Neural crest cell (in vitro differentiated cells): Measurements from ENCODE around the gene PARVB. TPM values are rescaled to one million over a fixed set of nuclear protein-coding genes. Genes with fewer than 3 reads are reported as not detected.

Source experiments
- DNase-seq: peaks from one replicate; pipeline ENCODE4 v3.0.0; 2021; ENCODE audit warnings: low read depth, mixed read lengths, low spot score
- H3K27ac Mint-ChIP-seq: one replicate; pipeline ENCODE4 v1.8.0; 2021; ENCODE audit warnings: mild to moderate bottlenecking, mixed read lengths; ENCODE audit not compliant: unreplicated experiment
- H3K27me3 Mint-ChIP-seq: 2 replicates; pipeline ENCODE4 v1.8.0; 2021; ENCODE audit warnings: low read depth, mild to moderate bottlenecking, mixed read lengths
- H3K36me3 Mint-ChIP-seq: 2 replicates; pipeline ENCODE4 v1.8.0; 2021; ENCODE audit warnings: low read depth, mild to moderate bottlenecking, mixed read lengths
- H3K4me1 Mint-ChIP-seq: 2 replicates; pipeline ENCODE4 v1.8.0; 2021; ENCODE audit warnings: mixed read lengths
- H3K4me3 Mint-ChIP-seq: one replicate; pipeline ENCODE4 v1.8.0; 2021; ENCODE audit warnings: mild to moderate bottlenecking, mixed read lengths
- H3K9me3 Mint-ChIP-seq: 2 replicates; pipeline ENCODE4 v1.8.0; 2021; ENCODE audit warnings: mixed read lengths
- total RNA-seq: library from RNA; stranded (reverse); gene quantifications from 2 replicates; pipeline ENCODE4 v1.2.1, GENCODE V29; 2021
- TF ChIP-seq, protein P1 (sequence below): fragments of 200-600 bp; sonication (generic); conservative IDR thresholded peaks from 2 replicates; pipeline ENCODE4 v1.5.0; 2021; ENCODE audit warnings: antibody characterized with exemption, mild to moderate bottlenecking

PARVB gene
- total RNA-seq, 1 donor from 2014 or later: 21.8 TPM

DNA sequence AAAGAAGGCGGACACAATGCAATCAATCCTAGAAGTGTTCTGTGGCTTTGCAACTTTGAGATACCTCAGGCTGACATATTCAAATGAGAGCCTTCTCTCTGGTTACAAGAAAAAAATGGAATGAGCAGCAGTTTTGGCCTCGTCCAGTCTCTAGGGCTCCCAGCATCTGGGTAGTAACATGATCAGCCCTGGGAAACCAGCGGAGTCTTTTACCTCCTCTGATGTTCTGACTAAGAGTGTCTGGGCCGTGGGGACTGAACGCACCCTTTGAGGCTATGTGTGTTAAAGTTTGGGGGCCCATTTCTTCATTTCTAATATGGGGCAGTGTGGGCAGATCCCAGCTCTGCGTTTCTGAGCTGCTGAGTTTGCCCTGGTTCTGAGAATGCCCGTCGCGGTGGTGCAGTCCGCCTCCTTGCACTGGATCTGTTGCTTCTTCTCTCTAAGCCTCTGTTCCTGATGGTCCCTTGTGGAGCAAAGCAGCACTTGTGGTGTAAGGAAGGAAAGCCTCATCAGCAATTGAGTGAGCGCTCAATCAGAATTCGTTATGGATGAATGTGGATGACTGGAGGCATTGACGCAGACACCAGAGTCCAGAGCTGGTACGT, 8.1 kb downstream of the PARVB start:
- Mint-ChIP-seq H3K36me3 (no peaks in the 10 kb centered on the region), H3K27ac (no peak overlapping the region), H3K27me3 (no peaks in the 10 kb centered on the region), H3K9me3 (no peaks in the 10 kb centered on the region), H3K4me1 (peaks cover 14% of the 10 kb centered on the region), H3K4me3 (no peak overlapping the region)
- TF ChIP-seq, protein P1, sequence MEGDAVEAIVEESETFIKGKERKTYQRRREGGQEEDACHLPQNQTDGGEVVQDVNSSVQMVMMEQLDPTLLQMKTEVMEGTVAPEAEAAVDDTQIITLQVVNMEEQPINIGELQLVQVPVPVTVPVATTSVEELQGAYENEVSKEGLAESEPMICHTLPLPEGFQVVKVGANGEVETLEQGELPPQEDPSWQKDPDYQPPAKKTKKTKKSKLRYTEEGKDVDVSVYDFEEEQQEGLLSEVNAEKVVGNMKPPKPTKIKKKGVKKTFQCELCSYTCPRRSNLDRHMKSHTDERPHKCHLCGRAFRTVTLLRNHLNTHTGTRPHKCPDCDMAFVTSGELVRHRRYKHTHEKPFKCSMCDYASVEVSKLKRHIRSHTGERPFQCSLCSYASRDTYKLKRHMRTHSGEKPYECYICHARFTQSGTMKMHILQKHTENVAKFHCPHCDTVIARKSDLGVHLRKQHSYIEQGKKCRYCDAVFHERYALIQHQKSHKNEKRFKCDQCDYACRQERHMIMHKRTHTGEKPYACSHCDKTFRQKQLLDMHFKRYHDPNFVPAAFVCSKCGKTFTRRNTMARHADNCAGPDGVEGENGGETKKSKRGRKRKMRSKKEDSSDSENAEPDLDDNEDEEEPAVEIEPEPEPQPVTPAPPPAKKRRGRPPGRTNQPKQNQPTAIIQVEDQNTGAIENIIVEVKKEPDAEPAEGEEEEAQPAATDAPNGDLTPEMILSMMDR: no peak
- no peak for DNase-seq

DNA sequence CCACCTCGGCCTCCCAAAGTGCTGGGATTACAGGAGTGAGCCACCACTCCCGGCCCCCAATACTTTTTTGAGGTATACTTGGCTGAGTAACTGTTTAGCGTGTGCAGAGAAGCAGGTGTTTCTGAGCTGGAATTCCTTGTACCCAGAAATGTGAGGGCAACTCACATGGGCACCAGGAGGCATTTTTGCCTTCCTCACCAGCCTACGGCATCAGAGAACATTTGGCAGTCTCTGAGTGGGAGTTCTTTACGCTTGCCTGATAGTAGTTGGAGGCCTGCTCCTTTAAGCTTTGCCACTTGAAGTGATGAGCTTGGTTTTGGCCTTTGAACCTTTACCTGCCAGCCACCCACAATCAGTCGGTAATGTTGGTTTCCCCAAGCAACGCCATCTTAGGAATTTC, 9.2 kb downstream of the PARVB start:
- peaks cover 14% of the 10 kb centered on the region for H3K4me1 Mint-ChIP-seq
- no peak for DNase-seq
- no peaks in the 10 kb centered on the region for H3K27me3 Mint-ChIP-seq
- H3K36me3 Mint-ChIP-seq: no peaks in the 10 kb centered on the region
- TF ChIP-seq, protein P1: no peak
- H3K9me3 Mint-ChIP-seq: no peaks in the 10 kb centered on the region
- no peak overlapping the region for H3K4me3 Mint-ChIP-seq
- H3K27ac Mint-ChIP-seq: no peak overlapping the region

DNA sequence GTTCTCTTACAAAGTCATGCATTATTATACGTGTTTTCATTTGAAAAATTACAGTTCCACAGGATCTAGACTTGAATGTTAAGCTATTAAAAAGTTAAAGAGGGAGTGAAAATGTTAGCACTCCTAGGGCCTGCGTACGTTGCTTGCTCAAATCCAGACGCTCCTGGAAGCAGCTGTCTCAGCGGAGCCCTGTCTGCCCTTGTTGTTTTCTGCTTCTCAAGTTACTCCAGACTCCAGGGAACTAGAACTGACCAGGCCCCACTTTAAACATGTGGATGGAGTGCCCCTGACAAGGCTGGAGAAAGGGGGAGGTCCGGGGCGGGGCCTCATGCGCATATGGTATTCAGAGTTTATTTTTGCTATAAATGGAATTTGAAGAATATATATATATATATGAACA, 9.6 kb downstream of the PARVB start:
- no peaks in the 10 kb centered on the region for H3K27me3 Mint-ChIP-seq
- no peak overlapping the region for H3K27ac Mint-ChIP-seq
- no peaks in the 10 kb centered on the region for H3K9me3 Mint-ChIP-seq
- no peak overlapping the region for H3K4me3 Mint-ChIP-seq
- H3K4me1 Mint-ChIP-seq: peaks cover 14% of the 10 kb centered on the region
- no peak for DNase-seq
- H3K36me3 Mint-ChIP-seq: no peaks in the 10 kb centered on the region
- TF ChIP-seq, protein P1: no peak

DNA sequence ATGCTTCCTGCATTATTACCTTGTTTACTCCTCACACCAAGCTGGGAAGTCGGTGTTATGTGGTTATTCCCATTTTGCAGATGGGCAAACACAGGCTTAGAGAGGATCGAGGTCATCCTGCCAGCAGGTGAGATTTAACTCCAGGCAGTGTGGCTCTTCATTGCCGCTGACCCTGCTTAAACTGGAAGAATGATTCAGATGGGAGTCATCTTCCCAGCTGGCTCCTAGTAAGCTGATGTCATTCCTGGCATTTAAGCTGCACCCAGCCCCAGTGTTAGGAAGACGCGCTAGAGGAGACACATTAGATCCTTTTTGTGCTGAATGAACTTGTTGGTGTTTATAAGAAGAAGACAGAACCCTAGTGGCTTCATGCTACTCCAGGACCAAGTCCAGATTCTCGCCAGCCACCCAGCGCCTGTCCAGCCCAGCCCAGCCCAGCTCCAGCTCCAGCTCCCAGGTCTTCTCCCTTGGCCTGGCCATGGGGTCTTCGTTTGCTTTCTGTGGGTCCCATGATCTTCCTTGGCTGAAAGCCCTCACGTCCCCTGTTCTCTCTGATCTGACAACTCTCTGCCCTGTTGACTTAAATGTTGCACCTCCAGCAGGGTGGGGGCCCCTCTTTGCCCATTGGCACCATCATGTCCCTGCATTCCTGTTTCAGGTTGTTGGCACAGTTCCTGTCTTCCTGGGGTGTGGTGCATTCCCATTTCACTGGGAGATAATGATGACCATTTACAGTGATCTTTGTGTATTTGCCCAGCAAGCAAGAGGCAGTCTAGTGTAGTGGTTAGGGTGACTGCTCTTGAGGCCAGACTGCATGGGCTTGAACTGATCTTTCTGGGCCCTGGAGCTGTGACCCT, 13.6 kb downstream of the PARVB start:
- peaks cover 2% of the 10 kb centered on the region for H3K36me3 Mint-ChIP-seq
- H3K27me3 Mint-ChIP-seq: no peaks in the 10 kb centered on the region
- no peaks in the 10 kb centered on the region for H3K9me3 Mint-ChIP-seq
- no peak overlapping the region for H3K27ac Mint-ChIP-seq
- DNase-seq: no peak
- TF ChIP-seq, protein P1: no peak
- no peak overlapping the region for H3K4me3 Mint-ChIP-seq
- no peaks in the 10 kb centered on the region for H3K4me1 Mint-ChIP-seq

DNA sequence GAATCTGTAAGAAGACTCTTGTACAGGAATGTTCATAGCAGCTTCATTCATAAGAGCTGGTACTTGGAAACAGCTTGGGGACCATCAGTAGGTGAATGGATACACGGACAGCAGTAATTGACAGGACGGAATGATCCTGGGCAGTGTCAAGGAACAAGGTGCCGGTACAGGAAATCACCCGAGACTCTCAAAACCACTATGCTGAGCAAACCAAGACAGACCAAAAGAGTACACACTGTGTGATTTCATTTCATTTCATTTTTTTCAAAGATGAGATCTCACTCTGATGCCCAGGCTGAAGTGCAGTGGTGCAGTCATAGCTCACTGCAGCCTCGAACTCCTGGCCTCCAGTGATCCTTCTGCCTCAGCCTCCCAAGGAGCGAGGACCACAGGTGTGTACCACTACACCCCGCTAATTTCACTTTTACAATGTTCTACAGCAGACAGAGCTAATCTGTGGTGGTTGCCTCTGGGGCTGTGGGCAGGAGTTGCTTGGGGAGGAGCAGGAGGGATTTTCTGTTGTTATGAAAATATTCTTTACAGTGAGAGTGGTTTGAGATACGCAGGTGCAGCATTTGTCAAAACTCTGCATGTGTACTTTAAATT, 15.6 kb downstream of the PARVB start:
- no peak overlapping the region for H3K27ac Mint-ChIP-seq
- DNase-seq: no peak
- no peaks in the 10 kb centered on the region for H3K4me1 Mint-ChIP-seq
- H3K27me3 Mint-ChIP-seq: no peaks in the 10 kb centered on the region
- no peak overlapping the region for H3K4me3 Mint-ChIP-seq
- peaks cover 3% of the 10 kb centered on the region for H3K9me3 Mint-ChIP-seq
- TF ChIP-seq, protein P1: no peak
- peaks cover 2% of the 10 kb centered on the region for H3K36me3 Mint-ChIP-seq
